ENCODE measurements around the gene GRIK5.

DNA sequence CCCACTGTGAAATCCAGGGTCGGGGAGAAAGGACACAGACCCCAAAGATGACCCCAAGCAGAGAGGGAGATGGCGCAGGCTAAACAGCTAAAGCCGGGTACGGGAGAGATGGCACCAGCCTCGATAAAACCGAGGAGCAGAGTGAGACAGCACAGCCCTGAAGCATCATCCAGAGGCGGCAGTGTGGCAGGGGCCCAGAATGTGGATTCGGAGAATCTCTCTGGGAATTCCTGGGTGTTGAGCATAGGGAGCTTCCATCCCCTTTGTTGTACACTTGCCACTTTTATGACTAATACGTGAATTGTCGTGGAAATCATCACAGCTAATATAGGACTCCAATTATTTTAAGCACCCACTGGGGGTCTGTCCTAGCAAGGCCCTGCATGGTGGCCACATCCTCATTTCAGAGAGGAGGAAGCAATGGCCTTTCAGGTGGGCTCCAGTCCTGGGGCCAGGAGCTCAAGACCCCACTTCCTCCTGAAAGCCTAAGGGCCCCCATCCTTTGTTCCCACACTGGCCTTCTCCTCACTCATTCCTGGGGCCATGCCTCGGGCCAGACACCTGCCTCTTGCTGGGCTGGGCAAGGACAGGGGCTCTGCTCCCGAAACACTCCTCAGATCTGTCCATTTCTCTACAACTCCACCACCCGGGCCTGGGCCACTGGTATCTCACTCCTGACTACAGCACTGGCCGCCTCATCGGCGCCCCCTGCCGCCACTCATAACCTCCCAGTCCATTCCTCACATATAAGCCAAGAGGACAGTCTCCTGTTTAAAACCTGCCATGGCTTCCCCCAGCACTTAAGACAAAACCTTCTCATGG, 46.7 kb downstream of the GRIK5 start:
- TF ChIP-seq, protein P1, sequence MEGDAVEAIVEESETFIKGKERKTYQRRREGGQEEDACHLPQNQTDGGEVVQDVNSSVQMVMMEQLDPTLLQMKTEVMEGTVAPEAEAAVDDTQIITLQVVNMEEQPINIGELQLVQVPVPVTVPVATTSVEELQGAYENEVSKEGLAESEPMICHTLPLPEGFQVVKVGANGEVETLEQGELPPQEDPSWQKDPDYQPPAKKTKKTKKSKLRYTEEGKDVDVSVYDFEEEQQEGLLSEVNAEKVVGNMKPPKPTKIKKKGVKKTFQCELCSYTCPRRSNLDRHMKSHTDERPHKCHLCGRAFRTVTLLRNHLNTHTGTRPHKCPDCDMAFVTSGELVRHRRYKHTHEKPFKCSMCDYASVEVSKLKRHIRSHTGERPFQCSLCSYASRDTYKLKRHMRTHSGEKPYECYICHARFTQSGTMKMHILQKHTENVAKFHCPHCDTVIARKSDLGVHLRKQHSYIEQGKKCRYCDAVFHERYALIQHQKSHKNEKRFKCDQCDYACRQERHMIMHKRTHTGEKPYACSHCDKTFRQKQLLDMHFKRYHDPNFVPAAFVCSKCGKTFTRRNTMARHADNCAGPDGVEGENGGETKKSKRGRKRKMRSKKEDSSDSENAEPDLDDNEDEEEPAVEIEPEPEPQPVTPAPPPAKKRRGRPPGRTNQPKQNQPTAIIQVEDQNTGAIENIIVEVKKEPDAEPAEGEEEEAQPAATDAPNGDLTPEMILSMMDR (conservative IDR thresholded peaks at IDR 0.05): peak; percentile 60
- no peak for TF ChIP-seq EZH2 (IDR thresholded peaks at IDR 0.05; ENCODE audit: low read depth)

Measured in PC-9 (cell line).